B cell (primary cell): ENCODE measurements around the gene IGF2BP1.

Experiments used
- CTCF ChIP-seq: fragments of 200-600 bp; IDR thresholded peaks from one replicate; pipeline ENCODE4 v1.8.0; 2022; ENCODE audit warnings: antibody characterized with exemption, mild to moderate bottlenecking
- EZH2 ChIP-seq: IDR thresholded peaks from 2 replicates; pipeline ENCODE4 v1.6.1; 2012; ENCODE audit warnings: borderline replicate concordance, low read depth, mild to moderate bottlenecking, moderate library complexity, low read length; ENCODE audit not compliant: insufficient read depth, poor library complexity, severe bottlenecking

DNA sequence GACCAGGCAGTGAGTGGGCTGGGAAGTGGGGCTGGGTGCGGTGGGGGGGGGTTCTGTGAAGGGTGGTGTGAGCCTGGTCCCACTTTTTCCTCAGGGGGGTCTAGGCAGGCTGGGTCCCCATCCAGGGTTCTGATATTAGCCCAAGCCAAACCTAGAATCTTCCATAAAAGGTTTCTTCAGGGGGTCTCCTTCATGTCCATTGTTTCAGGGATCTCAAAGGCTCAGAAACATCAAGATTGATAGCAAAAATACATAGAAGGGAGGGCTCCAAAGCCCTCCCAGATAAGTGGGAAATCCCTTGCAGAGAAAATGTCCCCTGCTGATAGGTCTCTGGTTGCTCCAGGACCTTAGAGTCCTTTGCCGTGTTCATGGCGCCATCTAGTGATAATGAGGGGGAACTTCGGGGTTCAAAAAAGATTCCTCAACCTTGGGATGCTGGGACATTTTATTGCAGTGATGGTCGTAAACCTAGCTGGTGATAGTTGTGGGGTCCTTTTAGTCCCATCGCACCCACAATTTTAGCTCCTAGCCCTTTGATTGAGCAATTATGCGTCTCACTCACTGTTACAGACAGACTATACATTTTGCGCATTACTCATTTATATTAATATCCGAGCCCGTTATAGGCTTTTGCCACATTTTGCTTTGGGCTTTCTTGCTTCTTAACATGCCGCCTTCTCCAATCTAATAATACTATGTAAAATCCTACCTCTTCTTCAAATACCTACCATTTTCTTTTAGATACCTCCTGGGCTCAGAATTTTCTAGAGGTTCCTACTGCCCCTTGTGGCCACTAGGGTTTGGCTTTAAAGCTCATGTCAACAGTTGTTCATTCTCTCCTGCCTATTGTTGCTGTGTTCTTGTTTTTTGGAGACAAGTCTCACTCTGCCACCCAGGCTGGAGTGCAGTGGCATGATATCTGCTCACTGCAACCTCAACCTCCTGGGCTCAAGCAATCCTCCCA lies 35.1 kb downstream of the IGF2BP1 start:
- TF ChIP-seq CTCF (peak; percentile 83), EZH2 (no peak)
